Transverse colon (tissue), 4 donors: Measurements from ENCODE around the gene SREBF2. TPM values are rescaled to one million over a fixed set of nuclear protein-coding genes. Genes with fewer than 3 reads are reported as not detected.
"Not testable (repeated sequence)": the region's sequence is repeated elsewhere in the genome, so short reads cannot be mapped to it uniquely, and the experiment has no call there.

Source experiments
- DNase-seq: peaks from one replicate; pipeline ENCODE4 v3.0.0-alpha.2; 2019
- H3K27ac ChIP-seq, 4 donors: fragments of 200-600 bp; sonication (generic); 2 replicates each; pipeline ENCODE4 v1.5.1; 2016 to 2018; ENCODE audit warnings: inconsistent platforms in 4 of 4
- H3K27me3 ChIP-seq: fragments of 200-600 bp; sonication (generic); 2 replicates; pipeline ENCODE4 v1.5.1; 2017; ENCODE audit warnings: inconsistent platforms
- H3K36me3 ChIP-seq, 4 donors: fragments of 200-600 bp; sonication (generic); 2 replicates each; pipeline ENCODE4 v1.5.1; 2017 to 2019; ENCODE audit warnings: inconsistent platforms in 4 of 4
- H3K4me1 ChIP-seq, 4 donors: fragments of 200-600 bp; sonication (generic); 2 replicates each; pipeline ENCODE4 v1.5.1; 2017 to 2020; ENCODE audit warnings: inconsistent platforms in 4 of 4
- H3K4me3 ChIP-seq, 4 donors: fragments of 200-600 bp; sonication (generic); 1 replicate in 1 of 4; 2 replicates in 3 of 4; pipeline versions ENCODE4 v1.5.1 to v1.6.1; 2017 to 2019; ENCODE audit warnings: inconsistent platforms in 4 of 4
- H3K9me3 ChIP-seq, 2 donors: fragments of 200-600 bp; sonication (generic); 2 replicates each; pipeline ENCODE4 v1.5.1; 2017 to 2019; ENCODE audit warnings: inconsistent platforms in 2 of 2
- EP300 ChIP-seq: sonication (generic); formaldehyde crosslinking; IDR thresholded peaks from one replicate; pipeline ENCODE4 v1.6.1; 2017; ENCODE audit warnings: antibody characterized with exemption, low read depth
- POLR2A ChIP-seq: fragments of 450-650 bp; IDR thresholded peaks from one replicate; pipeline ENCODE4 v1.6.1; 2016; ENCODE audit warnings: antibody characterized with exemption, mild to moderate bottlenecking, moderate library complexity
- POLR2AphosphoS5 ChIP-seq, 3 donors: sonication (generic); formaldehyde crosslinking; IDR thresholded peaks; one replicate each; pipeline ENCODE4 v1.6.1; 2016; ENCODE audit warnings: antibody characterized with exemption in 3 of 3
- WGBS, 2 donors: methylation state at CpG; one replicate each; pipeline ENCODE4 v1.1.5; 2018; ENCODE audit warnings: low coverage in 1 of 2; 5-methylcytosine and 5-hydroxymethylcytosine counted together
- in situ Hi-C, 4 donors: fragments of 200-750 bp; cut with MboI; loops; one replicate each; pipeline versions ENCODE4 v1.15.0 to v1.15.1; 2017; ENCODE audit warnings: low sequenced_read_pairs in 3 of 4, low pct_ligation_motif_present in 1 of 4, low pct_unique_long_range_greater_than_20kb in 1 of 4
- intact Hi-C: fragments of 100-400 bp; cut with DNase I; formaldehyde crosslinking; loops from one replicate; pipeline ENCODE4 v1.15.1; 2023; ENCODE audit warnings: low total_unique reads
- total RNA-seq, 4 donors: library from RNA; depleted of rRNA; stranded (reverse); fragments of >200 nt; gene quantifications; one replicate each; pipeline ENCODE4 v1.1.0, GENCODE V29; 2016
- TF ChIP-seq, protein P1 (sequence below), 5 experiments: fragments of 200-600 bp in 3 of 5; fragments of 450-650 bp in 2 of 5; sonication (generic) in 3 of 5; IDR thresholded peaks; 1 replicate in 2 of 5; 2 replicates in 3 of 5; pipeline ENCODE4 v1.5.1; 2016 to 2017; ENCODE audit warnings: antibody characterized with exemption in 5 of 5, inconsistent platforms in 3 of 5, mild to moderate bottlenecking in 2 of 5, moderate library complexity in 1 of 5

The SREBF2 gene
- total RNA-seq, 4 donors from 2014 or later, result 156 to 252 (median 166) TPM

GRCh38 chr22:41831828-41832552 lies 915 bp upstream of the SREBF2 start:
- Histone ChIP-seq H3K4me1 (peaks cover 9 to 48% (median 24%) of the 10 kb centered on the region in 4 donors), H3K27me3 (no peaks in the 10 kb centered on the region), H3K4me3 (peak overlapping the region; percentile 17 to 97 (median 89)), H3K36me3 (no peaks in the 10 kb centered on the region), H3K27ac (peak overlapping the region; percentile 92 to 99 (median 97)), H3K9me3 (no peaks in the 10 kb centered on the region)
- TF ChIP-seq EP300 (no peak), POLR2AphosphoS5 (IDR thresholded peaks at IDR 0.05) (no peak), POLR2A (no peak)
- TF ChIP-seq, protein P1, sequence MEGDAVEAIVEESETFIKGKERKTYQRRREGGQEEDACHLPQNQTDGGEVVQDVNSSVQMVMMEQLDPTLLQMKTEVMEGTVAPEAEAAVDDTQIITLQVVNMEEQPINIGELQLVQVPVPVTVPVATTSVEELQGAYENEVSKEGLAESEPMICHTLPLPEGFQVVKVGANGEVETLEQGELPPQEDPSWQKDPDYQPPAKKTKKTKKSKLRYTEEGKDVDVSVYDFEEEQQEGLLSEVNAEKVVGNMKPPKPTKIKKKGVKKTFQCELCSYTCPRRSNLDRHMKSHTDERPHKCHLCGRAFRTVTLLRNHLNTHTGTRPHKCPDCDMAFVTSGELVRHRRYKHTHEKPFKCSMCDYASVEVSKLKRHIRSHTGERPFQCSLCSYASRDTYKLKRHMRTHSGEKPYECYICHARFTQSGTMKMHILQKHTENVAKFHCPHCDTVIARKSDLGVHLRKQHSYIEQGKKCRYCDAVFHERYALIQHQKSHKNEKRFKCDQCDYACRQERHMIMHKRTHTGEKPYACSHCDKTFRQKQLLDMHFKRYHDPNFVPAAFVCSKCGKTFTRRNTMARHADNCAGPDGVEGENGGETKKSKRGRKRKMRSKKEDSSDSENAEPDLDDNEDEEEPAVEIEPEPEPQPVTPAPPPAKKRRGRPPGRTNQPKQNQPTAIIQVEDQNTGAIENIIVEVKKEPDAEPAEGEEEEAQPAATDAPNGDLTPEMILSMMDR (IDR thresholded peaks at IDR 0.05), result no peak
- 9 to 28% methylated on average over 6 to 17 of the region's 17 CpGs for WGBS, 2 donors
- intact Hi-C loops (no loop called here), in situ Hi-C loops (no loop called here)
- no peak for DNase-seq

DNA sequence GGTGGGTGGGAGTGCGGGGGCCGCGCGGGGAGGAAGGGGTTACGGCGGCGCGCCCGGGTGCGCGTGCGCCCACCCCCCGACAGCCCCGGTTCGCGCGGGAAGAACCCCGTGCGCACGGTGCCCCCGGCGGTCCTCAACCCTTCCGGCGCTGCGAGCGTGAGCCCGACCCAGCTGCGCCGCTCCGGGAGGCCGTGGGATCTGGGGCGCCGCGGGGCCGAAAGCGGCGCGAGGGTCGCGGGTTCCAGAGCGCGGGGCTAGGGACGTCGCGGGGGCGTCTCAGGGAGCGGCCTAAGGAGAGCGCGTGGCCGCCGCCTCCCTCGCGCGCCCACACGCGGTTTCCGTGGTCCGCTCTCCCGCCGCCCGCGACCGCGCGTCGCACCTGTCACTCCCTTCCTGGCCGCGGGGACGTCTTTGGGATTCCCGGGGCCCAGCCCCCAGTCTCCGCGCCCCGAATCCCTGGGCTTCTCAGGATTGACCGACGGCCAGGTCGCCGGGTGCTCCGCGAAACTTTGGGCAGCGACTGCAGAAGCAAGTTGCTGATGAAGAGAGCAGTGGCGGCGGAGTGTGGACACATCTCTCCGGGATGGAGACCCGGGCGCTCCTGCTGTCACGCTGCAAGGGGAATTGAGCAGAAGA lies 582 bp downstream of the SREBF2 start:
- in situ Hi-C loops, result no loop called here
- peak; percentile 57 for DNase-seq
- Histone ChIP-seq H3K4me3 (peak overlapping the region; percentile 64 to 97 (median 89)), H3K9me3 (no peaks in the 10 kb centered on the region), H3K27ac (peak overlapping the region; percentile 92 to 99 (median 97)), H3K27me3 (no peaks in the 10 kb centered on the region), H3K36me3 (no peaks in the 10 kb centered on the region), H3K4me1 (peaks cover 0 to 47% (median 19%) of the 10 kb centered on the region in 4 donors)
- TF ChIP-seq EP300 (no peak), POLR2A (no peak), POLR2AphosphoS5 (IDR thresholded peaks at IDR 0.05) (peak in 2 of 3 donors; percentile 15 to 24)
- TF ChIP-seq, protein P1 (IDR thresholded peaks at IDR 0.05), result peak in 2 of 5 experiments; percentile 17 to 25
- intact Hi-C loops, result no loop called here
- WGBS, 2 donors, result 1% methylated on average over 39 of the region's 86 CpGs; no CpG with 5 or more reads in 1 of the 2 donors

- in situ Hi-C loops, result no loop called here
These were observed 1.4 kb downstream of the SREBF2 start for GRCh38 chr22:41834005-41834944.

GRCh38 chr22:41835462-41835861 lies 2.6 kb downstream of the SREBF2 start:
- in situ Hi-C loops, H3K9me3 ChIP-seq, DNase-seq, H3K4me3 ChIP-seq, intact Hi-C loops, H3K27me3 ChIP-seq, H3K36me3 ChIP-seq: not testable (repeated sequence)
- Histone ChIP-seq H3K27ac (peak overlapping the region; percentile 1 to 99 (median 55)), H3K4me1 (peaks cover 4 to 61% (median 22%) of the 10 kb centered on the region in 4 donors)
- WGBS, 2 donors, result 90% methylated on average over 8 of the region's 8 CpGs; no CpG with 5 or more reads in 1 of the 2 donors

More at GRCh38 chr22:41834005-41834944, 1.4 kb downstream of the SREBF2 start:
- H3K4me1 ChIP-seq, result peaks cover 0 to 51% (median 20%) of the 10 kb centered on the region in 4 donors
- no peaks in the 10 kb centered on the region for H3K36me3 ChIP-seq
- WGBS, 2 donors, result 10 to 26% methylated on average over 4 to 14 of the region's 14 CpGs
- H3K9me3 ChIP-seq, result no peaks in the 10 kb centered on the region
- peak overlapping the region; percentile 64 to 97 (median 89) for H3K4me3 ChIP-seq
- no peaks in the 10 kb centered on the region for H3K27me3 ChIP-seq
- DNase-seq, result no peak
- TF ChIP-seq, protein P1 (IDR thresholded peaks at IDR 0.05), result no peak
- TF ChIP-seq POLR2AphosphoS5 (IDR thresholded peaks at IDR 0.05) (no peak), EP300 (no peak), POLR2A (no peak)
- peak overlapping the region; percentile 92 to 99 (median 97) for H3K27ac ChIP-seq
- intact Hi-C loops, result no loop called here
